HL-60 (cell line): Measurements from ENCODE around the gene PRG3.

ENCODE experiments used
- DNase-seq, 2 experiments: peaks; one replicate each; pipeline ENCODE4 v3.0.0-alpha.2; 2010 to 2020; ENCODE audit warnings: low read depth in 1 of 2, low spot score in 1 of 2
- H3K27ac ChIP-seq: fragments of 250-450 bp; sonication (Bioruptor Pico); replicated peaks from 2 replicates; pipeline ENCODE4 v1.5.1; 2020; ENCODE audit warnings: mild to moderate bottlenecking, moderate library complexity
- H3K27me3 ChIP-seq: fragments of 250-450 bp; sonication (Bioruptor Pico); 2 replicates; pipeline ENCODE4 v1.5.1; 2021; ENCODE audit warnings: mild to moderate bottlenecking, moderate library complexity; ENCODE audit not compliant: insufficient read depth, poor library complexity, severe bottlenecking
- H3K4me3 ChIP-seq: replicated peaks from 2 replicates; pipeline ENCODE4 v1.5.1; 2011; ENCODE audit warnings: mild to moderate bottlenecking, control low read depth, low read length; ENCODE audit not compliant: insufficient read depth
- CTCF ChIP-seq: IDR thresholded peaks from one replicate; pipeline ENCODE4 v1.5.1; 2011; ENCODE audit warnings: low read length, control low read depth, inconsistent platforms; ENCODE audit not compliant: insufficient read depth
- GABPA ChIP-seq: IDR thresholded peaks from 2 replicates; pipeline ENCODE4 v1.6.1; 2012; ENCODE audit warnings: low read depth
- POLR2AphosphoS5 ChIP-seq: IDR thresholded peaks from 2 replicates; pipeline ENCODE4 v1.6.1; 2012; ENCODE audit warnings: low read depth
- REST ChIP-seq: IDR thresholded peaks from 2 replicates; pipeline ENCODE4 v1.6.1; 2012; ENCODE audit warnings: low read depth; ENCODE audit not compliant: insufficient replicate concordance
- SPI1 ChIP-seq: IDR thresholded peaks from 2 replicates; pipeline ENCODE4 v1.6.1; 2012; ENCODE audit warnings: low read depth, mild to moderate bottlenecking, borderline replicate concordance

Gene PRG3

GRCh38 chr11:57402188-57403002 is 21.4 kb upstream of the PRG3 start:
- no peaks in the 10 kb centered on the region for H3K27me3 ChIP-seq
- H3K4me3 ChIP-seq: no peak overlapping the region
- H3K27ac ChIP-seq: peak overlapping the region; percentile 33
- DNase-seq: no peak
- TF ChIP-seq GABPA: no peak
- peak; percentile 38 for TF ChIP-seq POLR2AphosphoS5

GRCh38 chr11:57399972-57400578 is 19.1 kb upstream of the PRG3 start:
- peak overlapping the region; percentile 86 for H3K27ac ChIP-seq
- H3K27me3 ChIP-seq: no peaks in the 10 kb centered on the region
- no peak overlapping the region for H3K4me3 ChIP-seq
- DNase-seq: no peak
- no peak for TF ChIP-seq POLR2AphosphoS5
- no peak for TF ChIP-seq SPI1

- TF ChIP-seq REST: no peak
- Histone ChIP-seq H3K4me3 (no peak overlapping the region), H3K27ac (peak overlapping the region; percentile 86), H3K27me3 (no peaks in the 10 kb centered on the region)
- DNase-seq: no peak
Measured at GRCh38 chr11:57399221-57399620, 18.3 kb upstream of the PRG3 start.

- Histone ChIP-seq H3K27me3 (no peaks in the 10 kb centered on the region), H3K4me3 (no peak overlapping the region), H3K27ac (peak overlapping the region; percentile 86)
- TF ChIP-seq REST (no peak), POLR2AphosphoS5 (peak; percentile 95), SPI1 (peak; percentile 95)
- DNase-seq: peak; percentile 95 to 98
Measured at GRCh38 chr11:57397394-57397990, 16.5 kb upstream of the PRG3 start.

GRCh38 chr11:57396744-57397143 is 15.8 kb upstream of the PRG3 start:
- DNase-seq: no peak
- Histone ChIP-seq H3K27me3 (no peaks in the 10 kb centered on the region), H3K27ac (peak overlapping the region; percentile 86), H3K4me3 (no peak overlapping the region)
- TF ChIP-seq POLR2AphosphoS5 (no peak), CTCF (no peak), SPI1 (no peak)
